GM12878 (cell line): ENCODE measurements around the gene ZNF423. TPM values are rescaled to one million over a fixed set of nuclear protein-coding genes. Genes with fewer than 3 reads are reported as not detected.

ENCODE experiments used
- ATAC-seq: fragments of 200-7000 bp; cut with Tn5 transposase; 3 replicates; pipeline ENCODE4 v1.9.1; 2020; ENCODE audit warnings: mild to moderate bottlenecking, moderate library complexity
- BruUV-seq: library from RNA; stranded (reverse); fragments of 400-500 nt; replicated peaks from 2 replicates; lab custom pipeline; 2021; lab: Mats Ljungman, UMichigan
- CTCF ChIA-PET: fragments of 300-600 bp; sonication (Branson Sonifier 250); formaldehyde crosslinking; extraction: SDS; loops from one replicate; lab custom pipeline; 2021; ENCODE audit warnings: inconsistent platforms; lab: Yijun Ruan, JAX
- POLR2A ChIA-PET: fragments of 350-600 bp; formaldehyde crosslinking; extraction: SDS; loops from one replicate; lab custom pipeline; 2021; ENCODE audit warnings: inconsistent platforms; lab: Charles Lee
- RAD21 ChIA-PET: fragments of 300-600 bp; sonication (Branson Sonifier 250); formaldehyde crosslinking; loops from one replicate; lab custom pipeline; 2023; ENCODE audit warnings: antibody characterized with exemption; ENCODE audit not compliant: unreplicated experiment; lab: Charles Lee
- SMC1A ChIA-PET: fragments of 300-600 bp; sonication (Branson Sonifier 250); formaldehyde crosslinking; loops from one replicate; lab custom pipeline; 2023; ENCODE audit not compliant: unreplicated experiment, uncharacterized antibody; lab: Charles Lee
- DNase-seq: peaks from one replicate; pipeline ENCODE4 v3.0.0-alpha.2; 2011; ENCODE audit warnings: low read depth, low spot score
- FAIRE-seq: peaks from 3 replicates; lab custom pipeline; 2011; peaks lifted over from hg19 to GRCh38; lab: Jason Lieb, UNC
- H2AFZ ChIP-seq: 2 replicates; pipeline ENCODE4 v1.6.0; 2011; ENCODE audit warnings: low read depth, low read length, control low read depth; ENCODE audit not compliant: control insufficient read depth
- H3K27ac ChIP-seq: 2 replicates; pipeline ENCODE4 v1.5.1; 2011; ENCODE audit warnings: control low read depth; ENCODE audit not compliant: control insufficient read depth, insufficient read depth
- H3K27me3 ChIP-seq, 2 experiments: replicated peaks in 1 of 2; 2 replicates each; pipeline versions ENCODE4 v1.6.0 to v1.6.1; 2011; ENCODE audit warnings: low read length in 1 of 2; ENCODE audit not compliant: control insufficient read depth in 2 of 2, insufficient read depth in 2 of 2
- H3K36me3 ChIP-seq, 2 experiments: 2 replicates each; pipeline ENCODE4 v1.5.1; 2011; ENCODE audit warnings: low read length in 1 of 2; ENCODE audit not compliant: control insufficient read depth in 2 of 2, insufficient read depth in 2 of 2
- H3K4me1 ChIP-seq: 2 replicates; pipeline ENCODE4 v1.6.1; 2011; ENCODE audit warnings: mild to moderate bottlenecking, low read length, moderate library complexity, mixed read lengths; ENCODE audit not compliant: control insufficient read depth, insufficient read depth
- H3K4me2 ChIP-seq: 2 replicates; pipeline ENCODE4 v1.6.0; 2011; ENCODE audit warnings: control low read depth; ENCODE audit not compliant: control insufficient read depth, insufficient read depth
- H3K4me3 ChIP-seq: fragments of 200-600 bp; sonication (generic); 2 replicates; pipeline ENCODE4 v1.5.1; 2016
- H3K79me2 ChIP-seq: 2 replicates; pipeline ENCODE4 v1.6.0; 2011; ENCODE audit warnings: low read length; ENCODE audit not compliant: control insufficient read depth, insufficient read depth
- H3K9ac ChIP-seq: 2 replicates; pipeline ENCODE4 v1.8.0; 2011; ENCODE audit warnings: low read length, control low read depth, mixed read lengths; ENCODE audit not compliant: control insufficient read depth, insufficient read depth
- H3K9me3 ChIP-seq: replicated peaks from 3 replicates; pipeline ENCODE4 v1.5.1; 2011; ENCODE audit warnings: mild to moderate bottlenecking, low read length; ENCODE audit not compliant: control insufficient read depth, insufficient read depth
- H4K20me1 ChIP-seq: 2 replicates; pipeline ENCODE4 v1.6.0; 2011; ENCODE audit not compliant: control insufficient read depth, insufficient read depth
- ATF7 ChIP-seq: fragments of 450-650 bp; IDR thresholded peaks from 2 replicates; pipeline ENCODE4 v1.6.1; 2016; ENCODE audit warnings: low read depth, mild to moderate bottlenecking
- BACH1 ChIP-seq: fragments of 450-650 bp; IDR thresholded peaks from 2 replicates; pipeline ENCODE4 v1.6.1; 2017; ENCODE audit warnings: mild to moderate bottlenecking, borderline replicate concordance
- BCL11A ChIP-seq: IDR thresholded peaks from 2 replicates; pipeline ENCODE4 v1.6.1; 2011; ENCODE audit warnings: low read depth, low read length
- CREB1 ChIP-seq: IDR thresholded peaks from 2 replicates; pipeline ENCODE4 v1.6.1; 2012; ENCODE audit warnings: low read depth, mild to moderate bottlenecking, inconsistent platforms
- CREM ChIP-seq: IDR thresholded peaks from 2 replicates; pipeline ENCODE4 v1.6.1; 2014; ENCODE audit warnings: antibody characterized with exemption, low read depth
- E4F1 ChIP-seq: fragments of 450-650 bp; IDR thresholded peaks from 2 replicates; pipeline ENCODE4 v1.6.1; 2018; ENCODE audit warnings: borderline replicate concordance, mild to moderate bottlenecking; ENCODE audit not compliant: partially characterized antibody
- EED ChIP-seq: sonication (generic); IDR thresholded peaks from 2 replicates; pipeline ENCODE4 v1.6.1; 2016; ENCODE audit warnings: antibody characterized with exemption, low read depth
- ETV6 ChIP-seq, 2 experiments: fragments of 450-650 bp in 1 of 2; IDR thresholded peaks in 1 of 2; conservative IDR thresholded peaks in 1 of 2; 2 replicates each; pipeline ENCODE4 v1.6.1; 2014; ENCODE audit warnings: antibody characterized with exemption in 1 of 2, borderline replicate concordance in 1 of 2, low read depth in 1 of 2, mild to moderate bottlenecking in 1 of 2, moderate library complexity in 1 of 2
- FOXM1 ChIP-seq: IDR thresholded peaks from 2 replicates; pipeline ENCODE4 v1.6.1; 2012; ENCODE audit warnings: low read depth, mild to moderate bottlenecking, inconsistent platforms, low read length, moderate library complexity
- MAX ChIP-seq: IDR thresholded peaks from 2 replicates; pipeline ENCODE4 v1.6.1; 2012; ENCODE audit warnings: low read depth, low read length, improper control_type of control experiment
- MEF2A ChIP-seq: IDR thresholded peaks from 2 replicates; pipeline ENCODE4 v1.6.1; 2011; ENCODE audit warnings: low read depth, mild to moderate bottlenecking, low read length, moderate library complexity; ENCODE audit not compliant: insufficient read depth
- MTA3 ChIP-seq: IDR thresholded peaks from 2 replicates; pipeline ENCODE4 v1.6.1; 2012; ENCODE audit warnings: low read length, inconsistent platforms, borderline replicate concordance
- NFIC ChIP-seq: IDR thresholded peaks from 2 replicates; pipeline ENCODE4 v1.6.1; 2012; ENCODE audit warnings: low read depth, mild to moderate bottlenecking, inconsistent platforms, low read length, moderate library complexity
- RUNX3 ChIP-seq: IDR thresholded peaks from 2 replicates; pipeline ENCODE4 v1.6.1; 2012; ENCODE audit warnings: low read length, inconsistent platforms
- SIX5 ChIP-seq: IDR thresholded peaks from 2 replicates; pipeline ENCODE4 v1.6.1; 2011; ENCODE audit warnings: mild to moderate bottlenecking, low read depth, low read length, moderate library complexity; ENCODE audit not compliant: severe bottlenecking
- SP1 ChIP-seq: IDR thresholded peaks from one replicate; pipeline ENCODE4 v1.6.1; 2011; ENCODE audit warnings: low read depth, low read length
- SUPT20H ChIP-seq: IDR thresholded peaks from 2 replicates; pipeline ENCODE4 v1.6.1; 2011; ENCODE audit warnings: low read depth, mild to moderate bottlenecking, low read length, moderate library complexity, borderline replicate concordance; ENCODE audit not compliant: control insufficient read depth
- TCF3 ChIP-seq: IDR thresholded peaks from 2 replicates; pipeline ENCODE4 v1.6.1; 2012; ENCODE audit warnings: low read depth, mild to moderate bottlenecking, low read length, borderline replicate concordance; ENCODE audit not compliant: insufficient read depth
- YY1 ChIP-seq: IDR thresholded peaks from 2 replicates; pipeline ENCODE4 v1.6.1; 2011; ENCODE audit warnings: low read depth, mild to moderate bottlenecking, low read length
- WGBS: methylation state at CpG from one replicate; pipeline ENCODE4 v1.1.6; 2016; ENCODE audit warnings: low lambda C conversion rate; ENCODE audit not compliant: insufficient replicate concordance, insufficient coverage; ENCODE audit errors: missing lambda C conversion rate; 5-methylcytosine and 5-hydroxymethylcytosine counted together
- in situ Hi-C: fragments of 300-500 bp; cut with MboI; formaldehyde crosslinking; loops from 9 replicates; pipeline ENCODE4 v1.14.3; 2018; ENCODE audit warnings: mixed read lengths
- intact Hi-C: fragments of 100-400 bp; cut with micrococcal nuclease; formaldehyde crosslinking; loops from one replicate; pipeline ENCODE4 v1.14.2; 2022; ENCODE audit not compliant: unreplicated experiment
- polyA plus RNA-seq, 11 experiments: library from polyadenylated mRNA; depleted of rRNA in 4 of 11; unstranded in 6 of 11; stranded (reverse) in 5 of 11; fragments of >200 nt; fragmentation: Nextera tagmentation in 4 of 11; fragmentation: Illumina TruSeq in 1 of 11; extraction: Ambion mirVana in 4 of 11; extraction: Trizol in 1 of 11; gene quantifications; 1 replicate in 1 of 11; 2 replicates in 10 of 11; pipeline versions ENCODE4 v1.2.1 to v1.2.3, GENCODE V29; 2011 to 2016; ENCODE audit warnings: inconsistent platforms in 2 of 11, missing spikeins in 2 of 11, low read depth in 1 of 11
- total RNA-seq, 4 experiments: library from RNA; depleted of rRNA in 3 of 4; stranded (reverse); fragments of >200 nt in 3 of 4; fragmentation: Illumina TruSeq in 1 of 4; extraction: Trizol in 1 of 4; gene quantifications; 2 replicates each; pipeline versions ENCODE4 v1.2.1 to v1.2.3, GENCODE V29; 2013 to 2021

ZNF423 gene
- total and polyA plus RNA-seq, 10 of the 15 experiments (the other 5 are each of a cell fraction or from before 2014, with no cell fraction given) = 0.03 to 0.64 (median 0.10) TPM

GRCh38 chr16:49598383-49599170, 257.3 kb downstream of the ZNF423 start:
- DNase-seq (peak; percentile 68), ATAC-seq (peak; percentile 71), FAIRE-seq (peak; percentile 80)
- in situ Hi-C loops (loop anchor here (10.0 kb wide), 1 partner anchor 184 kb away; no protein-coding TSS in a partner anchor), intact Hi-C loops (no loop called here)
- CTCF ChIA-PET = no interaction called here
- WGBS = 0% methylated on average over 8 of the region's 8 CpGs
- peak overlapping the region; percentile 7; the same call in 1 of the 2 replicates for H3K4me3 ChIP-seq
- peak overlapping the region; percentile 89 for H3K4me2 ChIP-seq
- no peaks in the 10 kb centered on the region for H4K20me1 ChIP-seq
- no peaks in the 10 kb centered on the region for H3K9me3 ChIP-seq
- H2AFZ ChIP-seq = peak overlapping the region; percentile 66
- peak overlapping the region; percentile 92 for H3K27ac ChIP-seq
- no peaks in the 10 kb centered on the region; the same call in 1 of the 2 replicates for H3K79me2 ChIP-seq
- POLR2A ChIA-PET = no interaction called here
- SMC1A ChIA-PET = no interaction called here
- TF ChIP-seq TCF3 (peak; percentile 44; the same call in 1 of the 2 replicates), NFIC (peak; percentile 64; the same call in 1 of the 2 replicates), E4F1 (no peak), YY1 (0 out of 2 replicates have a peak, but pooled peaks have one; percentile 23), SIX5 (no peak), MAX (no peak), EED (peak; percentile 40; the same call in 1 of the 2 replicates), CREB1 (no peak), SP1 (peak; percentile 39), BACH1 (no peak), MTA3 (peak; percentile 50; the same call in 1 of the 2 replicates), SUPT20H (no peak), BCL11A (no peak), FOXM1 (peak; percentile 54), ATF7 (no peak), MEF2A (peak; percentile 54; the same call in 1 of the 2 replicates), RUNX3 (peak; percentile 79), CREM (peak; percentile 28; the same call in 1 of the 2 replicates), ETV6 (conservative IDR thresholded peaks at IDR 0.05 in 1 of 2, IDR thresholded peaks at IDR 0.05 in 1 of 2; ENCODE audit: borderline replicate concordance in 1 of 2, low read depth in 1 of 2) (peak in 1 of 2 experiments; percentile 43; a peak in 1 of 4 replicates)
- no TSS peak for BruUV-seq
- H3K9ac ChIP-seq = peak overlapping the region; percentile 59
- RAD21 ChIA-PET = no interaction called here
- no peaks in the 10 kb centered on the region for H3K36me3 ChIP-seq
- peaks cover 57% of the 10 kb centered on the region for H3K4me1 ChIP-seq
- H3K27me3 ChIP-seq = no peaks in the 10 kb centered on the region
